ENCODE measurements around the gene CABP1.

CABP1 gene

GRCh38 chr12:120631097-120631496 is 9.3 kb upstream of the CABP1 start:
- no peak for DNase-seq (ENCODE audit: low read depth)

- no peak for DNase-seq (ENCODE audit: low read depth)
These were observed 721 bp downstream of the CABP1 start for GRCh38 chr12:120640861-120641833.

GRCh38 chr12:120642121-120642520 is 1.7 kb downstream of the CABP1 start:
- no peak for DNase-seq (ENCODE audit: low read depth)

GRCh38 chr12:120642826-120643225 is 2.4 kb downstream of the CABP1 start:
- no peak for DNase-seq (ENCODE audit: low read depth)

GRCh38 chr12:120643574-120643973 is 3.1 kb downstream of the CABP1 start:
- DNase-seq (ENCODE audit: low read depth), result no peak

GRCh38 chr12:120646044-120646443 is 5.6 kb downstream of the CABP1 start:
- DNase-seq (ENCODE audit: low read depth), result no peak

GRCh38 chr12:120647375-120647755 is 6.9 kb downstream of the CABP1 start:
- no peak for DNase-seq (ENCODE audit: low read depth)

- no peak for DNase-seq (ENCODE audit: low read depth)
These were observed 9.2 kb downstream of the CABP1 start for GRCh38 chr12:120649442-120650232.

- no peak for DNase-seq (ENCODE audit: low read depth)
These were observed 9.8 kb downstream of the CABP1 start for GRCh38 chr12:120650233-120650690.

GRCh38 chr12:120651821-120652220 is 11.4 kb downstream of the CABP1 start:
- DNase-seq (ENCODE audit: low read depth), result no peak

GRCh38 chr12:120652656-120653435 is 12.4 kb downstream of the CABP1 start:
- no peak for DNase-seq (ENCODE audit: low read depth)

GRCh38 chr12:120653611-120654010 is 13.2 kb downstream of the CABP1 start:
- no peak for DNase-seq (ENCODE audit: low read depth)

- DNase-seq (ENCODE audit: low read depth), result no peak
These were observed 14.2 kb downstream of the CABP1 start for GRCh38 chr12:120654656-120655055.

- DNase-seq (ENCODE audit: low read depth), result no peak
These were observed 15.6 kb downstream of the CABP1 start for GRCh38 chr12:120656008-120656407.

GRCh38 chr12:120658286-120659150 is 18.1 kb downstream of the CABP1 start:
- no peak for DNase-seq (ENCODE audit: low read depth)

GRCh38 chr12:120659151-120659525 is 18.7 kb downstream of the CABP1 start:
- DNase-seq (ENCODE audit: low read depth), result no peak

- no peak for DNase-seq (ENCODE audit: low read depth)
These were observed 21.0 kb downstream of the CABP1 start for GRCh38 chr12:120661432-120661831.

- no peak for DNase-seq (ENCODE audit: low read depth)
These were observed 22.5 kb downstream of the CABP1 start for GRCh38 chr12:120662879-120663278.

- no peak for DNase-seq (ENCODE audit: low read depth)
These were observed 23.3 kb downstream of the CABP1 start for GRCh38 chr12:120663741-120664140.

- DNase-seq (ENCODE audit: low read depth), result no peak
These were observed 26.4 kb downstream of the CABP1 start for GRCh38 chr12:120666571-120667390.
